ENCODE data around the gene GINS2.

GINS2 gene

GRCh38 chr16:85629853-85630252 lies 58.9 kb downstream of the GINS2 start (continued):
- TF ChIP-seq TSHZ2 (CRISPR knock-in tag; IDR thresholded peaks at IDR 0.05) (no peak), ZNF8 (CRISPR knock-in tag; IDR thresholded peaks at IDR 0.05) (no peak), ESRRG (CRISPR knock-in tag; IDR thresholded peaks at IDR 0.05) (no peak), ISL1 (CRISPR knock-in tag; IDR thresholded peaks at IDR 0.05) (no peak), TOX (CRISPR knock-in tag; IDR thresholded peaks at IDR 0.05; ENCODE audit: borderline replicate concordance) (no peak), ZFP30 (CRISPR knock-in tag; IDR thresholded peaks at IDR 0.05) (no peak), PPARA (CRISPR knock-in tag; IDR thresholded peaks at IDR 0.05; ENCODE audit: borderline replicate concordance) (no peak), OSR1 (CRISPR knock-in tag; IDR thresholded peaks at IDR 0.05) (no peak), GLIS3 (CRISPR knock-in tag; IDR thresholded peaks at IDR 0.05) (no peak)

- TF ChIP-seq PATZ1 (CRISPR knock-in tag; IDR thresholded peaks at IDR 0.05; ENCODE audit: borderline replicate concordance) (no peak), ZC3H10 (CRISPR knock-in tag; IDR thresholded peaks at IDR 0.05) (no peak), CSRNP3 (CRISPR knock-in tag; IDR thresholded peaks at IDR 0.05) (no peak), TOX (CRISPR knock-in tag; IDR thresholded peaks at IDR 0.05; ENCODE audit: borderline replicate concordance) (no peak), ZFP3 (CRISPR knock-in tag; IDR thresholded peaks at IDR 0.05) (no peak), ZFP30 (CRISPR knock-in tag; IDR thresholded peaks at IDR 0.05) (no peak), TSHZ2 (CRISPR knock-in tag; IDR thresholded peaks at IDR 0.05) (no peak), PPARA (CRISPR knock-in tag; IDR thresholded peaks at IDR 0.05; ENCODE audit: borderline replicate concordance) (no peak)
Observed at GRCh38 chr16:85629326-85629725, 59.4 kb downstream of the GINS2 start.

GRCh38 chr16:85628645-85629044 lies 60.1 kb downstream of the GINS2 start:
- TF ChIP-seq CSRNP3 (CRISPR knock-in tag; IDR thresholded peaks at IDR 0.05), result no peak
- no peak for TF ChIP-seq BACH2 (CRISPR knock-in tag; IDR thresholded peaks at IDR 0.05; ENCODE audit: borderline replicate concordance)
- no peak for TF ChIP-seq ZC3H10 (CRISPR knock-in tag; IDR thresholded peaks at IDR 0.05)
- TF ChIP-seq ESRRG (CRISPR knock-in tag; IDR thresholded peaks at IDR 0.05), result no peak
- TF ChIP-seq PATZ1 (CRISPR knock-in tag; IDR thresholded peaks at IDR 0.05; ENCODE audit: borderline replicate concordance), result no peak
- no peak for TF ChIP-seq TSHZ2 (CRISPR knock-in tag; IDR thresholded peaks at IDR 0.05)
- TF ChIP-seq ARNTL (CRISPR knock-in tag; IDR thresholded peaks at IDR 0.05; ENCODE audit: borderline replicate concordance, low read depth), result no peak
- TF ChIP-seq ISL1 (CRISPR knock-in tag; IDR thresholded peaks at IDR 0.05), result no peak
- ATAC-seq, result no peak

More at GRCh38 chr16:85629326-85629725, 59.4 kb downstream of the GINS2 start:
- ATAC-seq, result no peak
